PC-9 (cell line): ENCODE data around the gene WDR77. TPM values are rescaled to one million over a fixed set of nuclear protein-coding genes. Genes with fewer than 3 reads are reported as not detected.

Experiments used
- BruUV-seq: library from RNA; stranded (reverse); fragments of 400-500 nt; replicated peaks from 2 replicates; lab custom pipeline; 2021; lab: Mats Ljungman, UMichigan
- CTCF ChIA-PET: fragments of 300-600 bp; sonication (Branson Sonifier 250); formaldehyde crosslinking; loops from one replicate; lab custom pipeline; 2022; ENCODE audit warnings: antibody characterized with exemption; lab: Charles Lee
- POLR2A ChIA-PET: fragments of 300-600 bp; sonication (Branson Sonifier 250); formaldehyde crosslinking; loops from one replicate; lab custom pipeline; 2022; ENCODE audit warnings: antibody characterized with exemption; ENCODE audit not compliant: unreplicated experiment; lab: Charles Lee
- DNase-seq, 2 experiments: peaks; one replicate each; pipeline versions ENCODE4 v3.0.0 to v3.0.0-alpha.2; 2015 to 2022; ENCODE audit warnings: mixed read lengths in 1 of 2
- H2AFZ ChIP-seq: fragments of 200-600 bp; sonication (generic); 2 replicates; pipeline ENCODE4 v1.8.1; 2017; ENCODE audit warnings: antibody characterized with exemption
- H3F3A ChIP-seq: fragments of 200-600 bp; sonication (generic); 2 replicates; pipeline ENCODE4 v1.8.1; 2017; ENCODE audit warnings: antibody characterized with exemption, mild to moderate bottlenecking, low read depth; ENCODE audit not compliant: insufficient read depth
- H3K27ac ChIP-seq: fragments of 200-600 bp; sonication (generic); 2 replicates; pipeline ENCODE4 v1.6.1; 2016; ENCODE audit warnings: mixed run types
- H3K27me3 ChIP-seq: fragments of 200-600 bp; sonication (generic); 2 replicates; pipeline ENCODE4 v1.6.1; 2016; ENCODE audit warnings: low read depth, mixed run types; ENCODE audit not compliant: insufficient read depth
- H3K36me3 ChIP-seq: fragments of 200-600 bp; sonication (generic); 2 replicates; pipeline ENCODE4 v1.6.1; 2016; ENCODE audit warnings: low read depth, mixed run types
- H3K4me1 ChIP-seq: fragments of 200-600 bp; sonication (generic); replicated peaks from 2 replicates; pipeline ENCODE4 v1.6.1; 2016; ENCODE audit warnings: mixed run types; ENCODE audit not compliant: insufficient read depth
- H3K4me2 ChIP-seq: fragments of 200-600 bp; sonication (generic); 2 replicates; pipeline ENCODE4 v1.6.1; 2017; ENCODE audit warnings: mixed run types
- H3K4me3 ChIP-seq: fragments of 200-600 bp; sonication (generic); 2 replicates; pipeline ENCODE4 v1.6.1; 2016; ENCODE audit warnings: mixed run types
- H3K79me2 ChIP-seq: fragments of 200-600 bp; sonication (generic); 2 replicates; pipeline ENCODE4 v1.6.1; 2017; ENCODE audit warnings: low read depth, mixed run types
- H3K9me2 ChIP-seq: fragments of 200-600 bp; sonication (generic); 2 replicates; pipeline ENCODE4 v1.8.1; 2017; ENCODE audit warnings: mild to moderate bottlenecking; ENCODE audit not compliant: insufficient read depth
- H3K9me3 ChIP-seq: fragments of 200-600 bp; sonication (generic); 2 replicates; pipeline ENCODE4 v1.8.1; 2016; ENCODE audit warnings: low read depth; ENCODE audit not compliant: insufficient read depth
- H4K20me1 ChIP-seq: fragments of 200-600 bp; sonication (generic); 2 replicates; pipeline ENCODE4 v1.8.1; 2017; ENCODE audit not compliant: insufficient read depth
- EZH2 ChIP-seq: fragments of 200-600 bp; sonication (generic); IDR thresholded peaks from 2 replicates; pipeline ENCODE4 v1.8.0; 2017; ENCODE audit warnings: antibody characterized with exemption, low read depth
- intact Hi-C: fragments of 100-400 bp; cut with micrococcal nuclease; formaldehyde crosslinking; loops from one replicate; pipeline ENCODE4 v1.10.0; 2022; ENCODE audit not compliant: unreplicated experiment
- total RNA-seq: library from RNA; stranded (reverse); gene quantifications from 2 replicates; pipeline ENCODE4 v1.2.3, GENCODE V29; 2021
- TF ChIP-seq, protein P1 (sequence below): fragments of 200-600 bp; sonication (generic); conservative IDR thresholded peaks from 2 replicates; pipeline ENCODE4 v1.6.1; 2017; ENCODE audit warnings: mixed run types, antibody characterized with exemption, mild to moderate bottlenecking, moderate library complexity

Gene WDR77
- total RNA-seq, 1 experiment from 2014 or later: 23.7 TPM

DNA sequence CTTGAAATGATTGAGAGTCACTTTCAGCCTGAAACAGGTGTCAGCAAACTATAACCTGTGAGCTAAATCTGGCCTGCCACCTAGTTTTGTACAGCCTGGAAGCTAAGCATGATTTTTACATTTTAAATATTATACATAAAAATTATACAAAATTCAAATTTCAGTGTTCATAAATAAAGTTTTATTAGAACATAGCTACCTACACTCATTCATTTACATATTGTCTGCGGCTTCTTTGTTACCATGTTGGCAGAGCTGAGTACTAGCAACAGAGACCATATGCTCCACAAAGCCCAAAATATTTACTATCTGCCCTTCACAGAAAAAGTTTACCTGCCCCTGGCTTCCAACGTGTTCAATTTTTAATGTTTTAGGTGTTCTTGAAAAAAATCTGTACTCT is 16.7 kb upstream of the WDR77 start:
- Histone ChIP-seq H3F3A (peaks cover 19% of the 10 kb centered on the region), H3K36me3 (peaks cover 19% of the 10 kb centered on the region; the same call in 1 of the 2 replicates), H2AFZ (no peak overlapping the region), H3K4me2 (no peak overlapping the region), H3K27me3 (no peaks in the 10 kb centered on the region), H4K20me1 (peaks cover 12% of the 10 kb centered on the region; the same call in 1 of the 2 replicates), H3K4me3 (no peak overlapping the region), H3K79me2 (no peaks in the 10 kb centered on the region), H3K9me3 (0 out of 2 replicates have a peak, but pooled peaks cover 2% of the 10 kb centered on the region), H3K9me2 (no peaks in the 10 kb centered on the region), H3K27ac (no peak overlapping the region), H3K4me1 (0 out of 2 replicates have a peak, but pooled peaks cover 4% of the 10 kb centered on the region)
- no peak for TF ChIP-seq EZH2
- TF ChIP-seq, protein P1, sequence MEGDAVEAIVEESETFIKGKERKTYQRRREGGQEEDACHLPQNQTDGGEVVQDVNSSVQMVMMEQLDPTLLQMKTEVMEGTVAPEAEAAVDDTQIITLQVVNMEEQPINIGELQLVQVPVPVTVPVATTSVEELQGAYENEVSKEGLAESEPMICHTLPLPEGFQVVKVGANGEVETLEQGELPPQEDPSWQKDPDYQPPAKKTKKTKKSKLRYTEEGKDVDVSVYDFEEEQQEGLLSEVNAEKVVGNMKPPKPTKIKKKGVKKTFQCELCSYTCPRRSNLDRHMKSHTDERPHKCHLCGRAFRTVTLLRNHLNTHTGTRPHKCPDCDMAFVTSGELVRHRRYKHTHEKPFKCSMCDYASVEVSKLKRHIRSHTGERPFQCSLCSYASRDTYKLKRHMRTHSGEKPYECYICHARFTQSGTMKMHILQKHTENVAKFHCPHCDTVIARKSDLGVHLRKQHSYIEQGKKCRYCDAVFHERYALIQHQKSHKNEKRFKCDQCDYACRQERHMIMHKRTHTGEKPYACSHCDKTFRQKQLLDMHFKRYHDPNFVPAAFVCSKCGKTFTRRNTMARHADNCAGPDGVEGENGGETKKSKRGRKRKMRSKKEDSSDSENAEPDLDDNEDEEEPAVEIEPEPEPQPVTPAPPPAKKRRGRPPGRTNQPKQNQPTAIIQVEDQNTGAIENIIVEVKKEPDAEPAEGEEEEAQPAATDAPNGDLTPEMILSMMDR: no peak
- POLR2A ChIA-PET: interaction anchor here (0.7 kb wide), 2 partner anchors 12 to 1481 kb away, joined by 4 to 11 read pairs; no protein-coding TSS in a partner anchor
- intact Hi-C loops: no loop called here
- no TSS peak for BruUV-seq
- DNase-seq: no peak
- CTCF ChIA-PET: no interaction called here

DNA sequence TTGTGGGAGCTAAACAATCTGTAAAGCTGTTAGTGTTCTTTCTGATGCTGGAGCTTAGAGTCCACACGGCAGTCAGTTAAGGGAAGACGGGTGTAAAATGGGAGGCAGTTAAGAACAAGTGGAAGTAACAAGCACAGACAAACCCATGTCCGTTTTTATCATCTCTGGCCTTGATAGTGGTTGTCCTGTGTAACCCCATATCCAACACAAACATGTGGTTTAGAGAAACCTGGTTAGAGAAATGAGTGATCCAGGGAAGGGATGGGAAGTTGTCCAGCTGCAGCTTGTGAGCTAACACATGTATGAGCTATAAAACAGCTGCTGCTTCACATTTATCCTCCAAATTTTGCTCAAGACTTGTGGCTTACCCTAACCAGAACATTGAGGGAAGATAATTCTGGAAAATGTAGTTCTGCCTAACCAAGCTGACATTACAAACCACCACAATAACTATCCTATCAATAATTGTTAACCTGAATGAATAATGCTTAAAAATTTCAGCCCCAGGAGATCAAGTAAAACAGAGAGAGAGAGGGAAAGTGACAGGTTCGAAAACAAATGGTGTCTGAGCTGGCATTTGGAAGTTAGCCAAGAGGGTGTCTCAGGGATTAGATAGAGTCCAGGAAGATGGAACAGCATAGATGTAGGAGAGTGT is 14.1 kb upstream of the WDR77 start:
- BruUV-seq: no TSS peak
- TF ChIP-seq, protein P1: no peak
- ChIA-PET CTCF (no interaction called here), POLR2A (no interaction called here)
- Histone ChIP-seq H3K4me2 (no peak overlapping the region), H3F3A (peaks cover 20% of the 10 kb centered on the region), H3K79me2 (no peaks in the 10 kb centered on the region), H3K27me3 (no peaks in the 10 kb centered on the region), H3K9me2 (no peaks in the 10 kb centered on the region), H3K4me1 (0 out of 2 replicates have a peak, but pooled peaks cover 4% of the 10 kb centered on the region), H4K20me1 (peaks cover 18% of the 10 kb centered on the region; the same call in 1 of the 2 replicates), H3K4me3 (no peak overlapping the region), H3K9me3 (0 out of 2 replicates have a peak, but pooled peaks cover 2% of the 10 kb centered on the region), H3K36me3 (peaks cover 37% of the 10 kb centered on the region), H3K27ac (peak overlapping the region; percentile 18), H2AFZ (no peak overlapping the region)
- intact Hi-C loops: no loop called here
- DNase-seq: peak in 1 of 2 experiments; percentile 48

DNA sequence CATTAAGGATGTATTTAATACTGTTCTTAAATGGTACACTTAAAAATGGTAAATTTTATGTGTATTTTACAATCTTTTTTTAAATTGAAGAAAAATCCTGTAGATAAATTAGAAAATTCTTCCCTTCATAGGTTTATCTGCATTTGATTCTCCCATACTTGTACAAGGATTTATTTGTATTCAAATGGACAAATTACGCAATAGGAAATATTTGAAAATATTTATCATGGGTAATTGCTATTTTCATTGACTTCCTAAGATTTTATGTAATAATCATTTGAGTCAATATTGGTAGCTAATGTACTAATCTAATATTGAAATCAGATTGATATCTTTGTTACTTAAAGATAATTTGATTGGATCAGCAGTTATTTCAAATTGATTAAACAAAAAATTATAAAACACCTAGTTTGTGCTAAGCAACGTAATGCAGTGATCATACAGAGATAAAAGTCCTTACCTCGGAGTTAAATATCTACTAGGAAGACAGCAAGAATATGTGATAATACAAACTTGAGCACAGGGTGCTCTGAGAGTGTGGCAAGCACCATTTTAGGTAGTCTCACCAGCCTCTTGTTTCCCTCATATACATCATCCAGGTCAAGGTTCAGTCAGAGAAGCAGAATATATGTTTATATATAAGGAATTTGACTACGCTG is 13.4 kb upstream of the WDR77 start:
- Histone ChIP-seq H3F3A (peaks cover 20% of the 10 kb centered on the region), H2AFZ (no peak overlapping the region), H4K20me1 (peaks cover 25% of the 10 kb centered on the region; the same call in 1 of the 2 replicates), H3K4me2 (no peak overlapping the region), H3K9me2 (no peaks in the 10 kb centered on the region), H3K4me1 (0 out of 2 replicates have a peak, but pooled peaks cover 4% of the 10 kb centered on the region), H3K27me3 (no peaks in the 10 kb centered on the region), H3K36me3 (peaks cover 43% of the 10 kb centered on the region), H3K9me3 (0 out of 2 replicates have a peak, but pooled peaks cover 2% of the 10 kb centered on the region), H3K27ac (peak overlapping the region; percentile 18; the same call in 1 of the 2 replicates), H3K4me3 (no peak overlapping the region), H3K79me2 (no peaks in the 10 kb centered on the region)
- DNase-seq: no peak
- ChIA-PET POLR2A (no interaction called here), CTCF (no interaction called here)
- TF ChIP-seq, protein P1: no peak
- TF ChIP-seq EZH2: no peak
- BruUV-seq: no TSS peak
- intact Hi-C loops: no loop called here
